ENCODE measurements around the gene SNRPN. TPM values are rescaled to one million over a fixed set of nuclear protein-coding genes. Genes with fewer than 3 reads are reported as not detected.

SNRPN gene
- polyA plus RNA-seq, result 93.0 to 125 TPM (median 102 TPM) in 3 replicates
- 50.1 TPM for polyA plus RNA-seq (2011; ENCODE audit: low read depth)
- polyA plus RNA-seq (2011; cell fraction: cytosol; rRNA removed), result 144 and 181 TPM in 2 replicates
- polyA plus RNA-seq (2011; cell fraction: nucleus; rRNA removed), result 86.5 and 86.9 TPM in 2 replicates
- polyA plus RNA-seq (2012; ENCODE audit: low replicate concordance), result 43.8 and 97.5 TPM in 2 replicates
- polyA minus RNA-seq, result 82.7 to 103 TPM (median 91.9 TPM) in 3 replicates
- 101 TPM for polyA minus RNA-seq (2011; cell fraction: cytosol; rRNA and poly(A)+ RNA removed)
- 38.6 and 58.7 TPM in 2 replicates for polyA minus RNA-seq (2011; cell fraction: nucleus; rRNA and poly(A)+ RNA removed)

DNA sequence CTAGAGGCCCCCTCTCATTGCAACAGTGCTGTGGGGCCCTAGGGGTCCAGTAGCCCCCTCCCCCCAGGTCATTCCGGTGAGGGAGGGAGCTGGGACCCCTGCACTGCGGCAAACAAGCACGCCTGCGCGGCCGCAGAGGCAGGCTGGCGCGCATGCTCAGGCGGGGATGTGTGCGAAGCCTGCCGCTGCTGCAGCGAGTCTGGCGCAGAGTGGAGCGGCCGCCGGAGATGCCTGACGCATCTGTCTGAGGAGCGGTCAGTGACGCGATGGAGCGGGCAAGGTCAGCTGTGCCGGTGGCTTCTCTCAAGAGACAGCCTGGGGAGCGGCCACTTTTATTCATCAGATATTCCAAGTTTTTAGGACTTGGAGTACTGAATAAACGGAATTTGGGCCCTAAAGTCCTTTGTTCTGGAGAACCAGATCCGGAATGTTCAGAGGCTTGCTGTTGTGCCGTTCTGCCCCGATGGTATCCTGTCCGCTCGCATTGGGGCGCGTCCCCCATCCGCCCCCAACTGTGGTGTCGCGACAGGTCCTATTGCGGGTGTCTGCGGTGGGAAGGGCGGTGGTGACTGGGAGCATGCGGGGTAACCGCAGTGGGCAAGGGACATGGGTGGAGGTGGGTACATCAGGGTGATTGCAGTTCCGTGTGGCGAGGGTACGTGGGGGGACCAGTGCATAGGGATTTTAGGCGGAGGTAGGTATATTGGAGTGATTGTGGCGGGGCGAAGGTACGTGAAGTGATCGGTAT lies at the start of gene SNRPN, which contains the start of gene SNURF:
SNRPN (plus strand) TSS at position 205 of the 748 bp plus-strand sequence. CDS start 19,467 bp downstream, outside the sequence.
SNURF (plus strand) TSS at position 205 of the 748 bp plus-strand sequence; CDS start at position 267, 62 bp downstream.
- H3K27me3 ChIP-seq (ENCODE audit: control insufficient read depth, extremely low read depth, insufficient read depth, low read length), result no peaks in the 10 kb centered on the region
- H3K4me1 ChIP-seq (ENCODE audit: control insufficient read depth, extremely low read depth, insufficient read depth, low read length), result no peaks in the 10 kb centered on the region
- H2AFZ ChIP-seq (ENCODE audit: control insufficient read depth, low read length), result peak within 1 kb of the TSS; percentile 78
- peaks cover 4% of the 10 kb centered on the region for H3K9me3 ChIP-seq (ENCODE audit: control insufficient read depth, low read depth, low read length)
- peak within 1 kb of the TSS; percentile 73 for H3K4me2 ChIP-seq (ENCODE audit: control insufficient read depth, extremely low read depth, insufficient read depth, low read depth, low read length)
- dilution Hi-C loops (cut with MboI; ENCODE audit: extremely low pct_ligation_motif_present, low sequenced_read_pairs), result no loop called here
- no peak for DNase-seq (ENCODE audit: low read depth, low spot score)
- H3K4me3 ChIP-seq (ENCODE audit: control insufficient read depth in 2 of 3, extremely low read depth in 1 of 3, insufficient read depth in 2 of 3, low read depth in 1 of 3, low read length in 3 of 3), result peak within 1 kb of the TSS; percentile 56 to 88 (median 64)
- TF ChIP-seq, protein P1, sequence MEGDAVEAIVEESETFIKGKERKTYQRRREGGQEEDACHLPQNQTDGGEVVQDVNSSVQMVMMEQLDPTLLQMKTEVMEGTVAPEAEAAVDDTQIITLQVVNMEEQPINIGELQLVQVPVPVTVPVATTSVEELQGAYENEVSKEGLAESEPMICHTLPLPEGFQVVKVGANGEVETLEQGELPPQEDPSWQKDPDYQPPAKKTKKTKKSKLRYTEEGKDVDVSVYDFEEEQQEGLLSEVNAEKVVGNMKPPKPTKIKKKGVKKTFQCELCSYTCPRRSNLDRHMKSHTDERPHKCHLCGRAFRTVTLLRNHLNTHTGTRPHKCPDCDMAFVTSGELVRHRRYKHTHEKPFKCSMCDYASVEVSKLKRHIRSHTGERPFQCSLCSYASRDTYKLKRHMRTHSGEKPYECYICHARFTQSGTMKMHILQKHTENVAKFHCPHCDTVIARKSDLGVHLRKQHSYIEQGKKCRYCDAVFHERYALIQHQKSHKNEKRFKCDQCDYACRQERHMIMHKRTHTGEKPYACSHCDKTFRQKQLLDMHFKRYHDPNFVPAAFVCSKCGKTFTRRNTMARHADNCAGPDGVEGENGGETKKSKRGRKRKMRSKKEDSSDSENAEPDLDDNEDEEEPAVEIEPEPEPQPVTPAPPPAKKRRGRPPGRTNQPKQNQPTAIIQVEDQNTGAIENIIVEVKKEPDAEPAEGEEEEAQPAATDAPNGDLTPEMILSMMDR (optimal IDR thresholded peaks at IDR 0.05 in 1 of 3, IDR thresholded peaks at IDR 0.05 in 1 of 3, conservative IDR thresholded peaks at IDR 0.05 in 1 of 3; ENCODE audit: extremely low read depth in 1 of 3, insufficient read depth in 2 of 3, low read length in 3 of 3), result no peak
- H3K27ac ChIP-seq (ENCODE audit: control insufficient read depth, insufficient read depth, low read length), result peak within 1 kb of the TSS; percentile 67
- no peaks in the 10 kb centered on the region for H3K9me1 ChIP-seq (ENCODE audit: control insufficient read depth, extremely low read depth, insufficient read depth, low read length)
- H3K9ac ChIP-seq (ENCODE audit: control insufficient read depth, extremely low read depth, insufficient read depth, low read length), result peak within 1 kb of the TSS; percentile 80
- no peaks in the 10 kb centered on the region for H3K36me3 ChIP-seq (ENCODE audit: control insufficient read depth in 2 of 2, extremely low read depth in 1 of 2, insufficient read depth in 2 of 2, low read length in 2 of 2)
- no peaks in the 10 kb centered on the region for H4K20me1 ChIP-seq (ENCODE audit: control insufficient read depth, extremely low read depth, insufficient read depth, low read length)
- FAIRE-seq, result no peak
- peaks cover 43% of the 10 kb centered on the region for H3K79me2 ChIP-seq (ENCODE audit: control insufficient read depth, insufficient read depth, low read length)

DNA sequence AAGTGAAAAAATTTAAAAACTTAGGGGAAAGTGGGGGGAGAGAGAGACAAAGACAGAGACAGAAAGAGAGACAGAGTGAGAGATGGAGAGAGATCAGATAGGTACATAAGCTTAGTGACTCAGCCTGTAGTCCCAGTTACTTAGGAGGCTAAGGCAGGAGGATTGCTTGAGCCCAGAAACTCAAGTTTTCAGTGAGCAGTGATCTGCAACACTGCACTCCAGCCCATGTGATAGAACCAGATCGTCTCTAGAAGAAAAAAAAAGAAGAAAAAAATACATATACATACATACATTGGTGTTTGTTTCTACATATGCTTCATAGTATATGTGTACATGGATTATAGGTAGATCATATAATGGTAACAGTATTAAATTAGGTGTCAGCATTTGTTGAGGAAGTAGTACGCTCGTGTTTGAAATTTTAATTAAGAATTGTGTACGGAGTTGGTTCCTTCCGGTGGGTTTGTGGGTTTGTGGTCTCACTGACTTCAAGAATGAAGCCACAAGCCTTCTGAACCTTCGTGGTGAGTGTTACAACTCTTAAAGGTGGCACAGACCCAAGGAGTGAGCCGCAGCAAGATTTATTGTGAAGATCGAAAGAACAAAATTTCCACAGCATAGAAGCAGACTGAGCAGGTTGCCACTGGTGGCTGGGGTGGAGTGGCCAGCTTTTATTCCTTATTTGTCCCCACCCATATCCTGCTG lies 38.3 kb upstream of the SNRPN start:
- Histone ChIP-seq H3K36me3 (ENCODE audit: control insufficient read depth in 2 of 2, extremely low read depth in 1 of 2, insufficient read depth in 2 of 2, low read length in 2 of 2) (no peaks in the 10 kb centered on the region), H3K9ac (ENCODE audit: control insufficient read depth, extremely low read depth, insufficient read depth, low read length) (no peak overlapping the region), H3K4me2 (ENCODE audit: control insufficient read depth, extremely low read depth, insufficient read depth, low read depth, low read length) (no peak overlapping the region), H3K4me1 (ENCODE audit: control insufficient read depth, extremely low read depth, insufficient read depth, low read length) (no peaks in the 10 kb centered on the region), H4K20me1 (ENCODE audit: control insufficient read depth, extremely low read depth, insufficient read depth, low read length) (no peaks in the 10 kb centered on the region), H3K79me2 (ENCODE audit: control insufficient read depth, insufficient read depth, low read length) (no peaks in the 10 kb centered on the region), H3K9me1 (ENCODE audit: control insufficient read depth, extremely low read depth, insufficient read depth, low read length) (no peaks in the 10 kb centered on the region), H3K4me3 (ENCODE audit: control insufficient read depth in 2 of 3, extremely low read depth in 1 of 3, insufficient read depth in 2 of 3, low read depth in 1 of 3, low read length in 3 of 3) (no peak overlapping the region), H3K27me3 (ENCODE audit: control insufficient read depth, extremely low read depth, insufficient read depth, low read length) (no peaks in the 10 kb centered on the region), H2AFZ (ENCODE audit: control insufficient read depth, low read length) (no peak overlapping the region), H3K27ac (ENCODE audit: control insufficient read depth, insufficient read depth, low read length) (no peak overlapping the region), H3K9me3 (ENCODE audit: control insufficient read depth, low read depth, low read length) (peaks cover 4% of the 10 kb centered on the region)
- DNase-seq (ENCODE audit: low read depth, low spot score) (no peak), FAIRE-seq (no peak)
- dilution Hi-C loops (cut with MboI; ENCODE audit: extremely low pct_ligation_motif_present, low sequenced_read_pairs), result no loop called here
- TF ChIP-seq EZH2 (IDR thresholded peaks at IDR 0.05; ENCODE audit: low read length), result no peak
- TF ChIP-seq, protein P1 (optimal IDR thresholded peaks at IDR 0.05 in 1 of 3, IDR thresholded peaks at IDR 0.05 in 1 of 3, conservative IDR thresholded peaks at IDR 0.05 in 1 of 3; ENCODE audit: extremely low read depth in 1 of 3, insufficient read depth in 2 of 3, low read length in 3 of 3), result no peak
